Hepatocyte (in vitro differentiated cells): Measurements from ENCODE around the gene GNAI2. TPM values are rescaled to one million over a fixed set of nuclear protein-coding genes. Genes with fewer than 3 reads are reported as not detected.

Experiments used
- DNase-seq: peaks from one replicate; pipeline ENCODE4 v3.0.0-alpha.2; 2016; ENCODE audit warnings: low spot score
- H2AFZ ChIP-seq: fragments of 200-600 bp; sonication (generic); 2 replicates; pipeline ENCODE4 v1.6.0; 2016; ENCODE audit warnings: antibody characterized with exemption, mild to moderate bottlenecking
- H3K27ac ChIP-seq: fragments of 200-600 bp; sonication (generic); 2 replicates; pipeline ENCODE4 v1.5.1; 2016; ENCODE audit warnings: mild to moderate bottlenecking
- H3K27me3 ChIP-seq: fragments of 200-600 bp; sonication (generic); 2 replicates; pipeline ENCODE4 v1.6.1; 2016
- H3K36me3 ChIP-seq: fragments of 200-600 bp; sonication (generic); replicated peaks from 2 replicates; pipeline ENCODE4 v1.5.1; 2016; ENCODE audit warnings: low read depth; ENCODE audit not compliant: insufficient read depth
- H3K4me1 ChIP-seq: fragments of 200-600 bp; sonication (generic); 2 replicates; pipeline ENCODE4 v1.5.1; 2016; ENCODE audit warnings: mild to moderate bottlenecking, moderate library complexity; ENCODE audit not compliant: insufficient read depth
- H3K4me2 ChIP-seq: fragments of 200-600 bp; sonication (generic); 2 replicates; pipeline ENCODE4 v1.6.0; 2016
- H3K4me3 ChIP-seq: fragments of 200-600 bp; sonication (generic); 2 replicates; pipeline ENCODE4 v1.5.1; 2016; ENCODE audit warnings: mild to moderate bottlenecking
- H3K79me2 ChIP-seq: fragments of 200-600 bp; sonication (generic); 2 replicates; pipeline ENCODE4 v1.6.0; 2017; ENCODE audit warnings: mild to moderate bottlenecking
- H3K9me2 ChIP-seq: fragments of 200-600 bp; sonication (generic); replicated peaks from 2 replicates; pipeline ENCODE4 v1.6.0; 2017; ENCODE audit warnings: mild to moderate bottlenecking; ENCODE audit not compliant: insufficient read depth
- H3K9me3 ChIP-seq: fragments of 200-600 bp; sonication (generic); 2 replicates; pipeline ENCODE4 v1.5.1; 2016; ENCODE audit warnings: low read depth, mild to moderate bottlenecking
- H4K20me1 ChIP-seq: fragments of 200-600 bp; sonication (generic); 2 replicates; pipeline ENCODE4 v1.6.0; 2016; ENCODE audit warnings: mild to moderate bottlenecking; ENCODE audit not compliant: insufficient read depth, poor library complexity, severe bottlenecking
- CTCF ChIP-seq: fragments of 200-600 bp; sonication (generic); IDR thresholded peaks from 2 replicates; pipeline ENCODE4 v1.5.1; 2016; ENCODE audit warnings: antibody characterized with exemption, mild to moderate bottlenecking; ENCODE audit not compliant: poor library complexity
- EZH2 ChIP-seq: fragments of 200-600 bp; sonication (generic); IDR thresholded peaks from 2 replicates; pipeline ENCODE4 v1.6.1; 2016; ENCODE audit warnings: antibody characterized with exemption, mild to moderate bottlenecking, borderline replicate concordance
- EZH2phosphoT487 ChIP-seq: fragments of 200-600 bp; sonication (generic); IDR thresholded peaks from one replicate; pipeline ENCODE4 v1.6.1; 2018; ENCODE audit warnings: antibody characterized with exemption, mild to moderate bottlenecking, low read depth, moderate library complexity; ENCODE audit not compliant: unreplicated experiment, severe bottlenecking
- WGBS: methylation state at CpG from one replicate; pipeline ENCODE4 v1.1.6; 2016; ENCODE audit warnings: low lambda C conversion rate; ENCODE audit errors: missing lambda C conversion rate; 5-methylcytosine and 5-hydroxymethylcytosine counted together
- polyA plus RNA-seq: library from polyadenylated mRNA; unstranded; fragments of >200 nt; fragmentation: Nextera tagmentation; extraction: Ambion mirVana; gene quantifications from 2 replicates; pipeline ENCODE4 v1.2.1, GENCODE V29; 2016
- total RNA-seq: library from RNA; depleted of rRNA; stranded (reverse); fragments of >200 nt; gene quantifications from 2 replicates; pipeline ENCODE4 v1.2.3, GENCODE V29; 2014

GNAI2 gene
- total and polyA plus RNA-seq, 2 experiments from 2014 or later = 103 to 233 TPM

DNA sequence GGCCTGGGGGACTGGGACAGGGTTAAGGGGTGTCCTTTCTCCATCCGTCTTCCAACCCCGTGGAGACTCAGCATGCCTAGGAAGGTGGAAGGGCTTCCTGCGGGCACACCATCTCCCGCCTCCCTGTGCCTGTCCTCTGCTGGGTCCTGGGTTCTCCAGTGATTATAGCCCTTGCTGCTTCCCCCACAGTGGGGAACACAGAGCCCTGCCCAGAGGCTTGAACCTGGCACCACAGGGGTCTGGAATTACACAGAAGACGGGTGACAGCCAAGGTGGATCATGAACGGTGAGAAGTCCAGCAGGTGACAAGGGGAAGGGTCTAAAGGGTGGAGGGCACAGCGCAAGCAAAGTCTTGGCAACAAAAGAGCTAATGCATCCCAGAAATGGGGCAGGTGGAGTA is 26.8 kb downstream of the GNAI2 start:
- H3K79me2 ChIP-seq = peaks cover 12% of the 10 kb centered on the region
- no peaks in the 10 kb centered on the region for H3K36me3 ChIP-seq
- no peaks in the 10 kb centered on the region for H3K9me2 ChIP-seq
- peak overlapping the region; percentile 91 for H3K27ac ChIP-seq
- H3K9me3 ChIP-seq = no peaks in the 10 kb centered on the region
- H4K20me1 ChIP-seq = no peaks in the 10 kb centered on the region
- no peak overlapping the region for H3K4me2 ChIP-seq
- H3K4me1 ChIP-seq = peaks cover 59% of the 10 kb centered on the region
- 98% methylated on average over 7 of the region's 7 CpGs for WGBS
- no peak for DNase-seq
- H3K4me3 ChIP-seq = no peak overlapping the region
- TF ChIP-seq CTCF (no peak), EZH2 (no peak)
- no peak overlapping the region for H2AFZ ChIP-seq
- H3K27me3 ChIP-seq = no peaks in the 10 kb centered on the region

GRCh38 chr3:50263478-50264382 is 27.7 kb downstream of the GNAI2 start:
- 70% methylated on average over 6 of the region's 6 CpGs for WGBS

GRCh38 chr3:50264383-50264963 is 28.5 kb downstream of the GNAI2 start:
- H3K4me1 ChIP-seq = peaks cover 73% of the 10 kb centered on the region
- no peak overlapping the region for H2AFZ ChIP-seq
- 0% methylated on average over 7 of the region's 7 CpGs for WGBS
- peak overlapping the region; percentile 59 for H3K4me2 ChIP-seq
- H3K36me3 ChIP-seq = no peaks in the 10 kb centered on the region
- H3K27ac ChIP-seq = peak overlapping the region; percentile 91
- DNase-seq = peak; percentile 98
- no peak overlapping the region for H3K4me3 ChIP-seq
- H3K79me2 ChIP-seq = peaks cover 12% of the 10 kb centered on the region
- H4K20me1 ChIP-seq = no peaks in the 10 kb centered on the region
- H3K9me2 ChIP-seq = no peaks in the 10 kb centered on the region
- H3K27me3 ChIP-seq = no peaks in the 10 kb centered on the region
- no peaks in the 10 kb centered on the region for H3K9me3 ChIP-seq
- no peak for TF ChIP-seq EZH2
- no peak for TF ChIP-seq EZH2phosphoT487
- no peak for TF ChIP-seq CTCF

More at GRCh38 chr3:50263478-50264382, 27.7 kb downstream of the GNAI2 start:
- Histone ChIP-seq H3K4me2 (peak overlapping the region; percentile 59), H3K9me2 (no peaks in the 10 kb centered on the region), H3K27ac (peak overlapping the region; percentile 91), H3K27me3 (no peaks in the 10 kb centered on the region), H3K9me3 (no peaks in the 10 kb centered on the region), H3K36me3 (no peaks in the 10 kb centered on the region), H2AFZ (no peak overlapping the region), H3K4me3 (no peak overlapping the region), H3K79me2 (peaks cover 12% of the 10 kb centered on the region), H4K20me1 (no peaks in the 10 kb centered on the region), H3K4me1 (peaks cover 69% of the 10 kb centered on the region)
- TF ChIP-seq EZH2phosphoT487 = no peak
- TF ChIP-seq EZH2 = no peak
- TF ChIP-seq CTCF = no peak
- no peak for DNase-seq
